Kidney tubule cell (primary cell): Measurements from ENCODE around the gene ANTXR1.
A peak's percentile ranks its signal among the peaks of the same experiment; 100 is the strongest.

Source experiments
- DNase-seq: peaks from one replicate; pipeline ENCODE4 v3.0.0-alpha.2; 2018; ENCODE audit warnings: low spot score

The ANTXR1 gene

GRCh38 chr2:69003731-69004130 is 9.2 kb upstream of the ANTXR1 start:
- no peak for DNase-seq

- no peak for DNase-seq
These were observed 5.8 kb upstream of the ANTXR1 start for GRCh38 chr2:69007169-69007568.

GRCh38 chr2:69007603-69008002 is 5.4 kb upstream of the ANTXR1 start:
- no peak for DNase-seq

- no peak for DNase-seq
These were observed 2.4 kb upstream of the ANTXR1 start for GRCh38 chr2:69010437-69011194.

GRCh38 chr2:69011611-69012157 is 1.3 kb upstream of the ANTXR1 start:
- peak; percentile 71 for DNase-seq

GRCh38 chr2:69012310-69013141 is 453 bp upstream of the ANTXR1 start:
- DNase-seq = peak; percentile 55

- no peak for DNase-seq
These were observed 1.2 kb downstream of the ANTXR1 start for GRCh38 chr2:69013840-69014821.

GRCh38 chr2:69017080-69017479 is 4.1 kb downstream of the ANTXR1 start:
- peak; percentile 8 for DNase-seq

- DNase-seq = no peak
These were observed 4.9 kb downstream of the ANTXR1 start for GRCh38 chr2:69017835-69018234.

GRCh38 chr2:69018678-69019095 is 5.7 kb downstream of the ANTXR1 start:
- no peak for DNase-seq

- no peak for DNase-seq
These were observed 7.8 kb downstream of the ANTXR1 start for GRCh38 chr2:69020496-69021426.

- no peak for DNase-seq
These were observed 8.7 kb downstream of the ANTXR1 start for GRCh38 chr2:69021727-69022126.

- DNase-seq = peak; percentile 58
These were observed 9.6 kb downstream of the ANTXR1 start for GRCh38 chr2:69022548-69022947.

GRCh38 chr2:69023236-69023635 is 10.3 kb downstream of the ANTXR1 start:
- no peak for DNase-seq

GRCh38 chr2:69026026-69026425 is 13.0 kb downstream of the ANTXR1 start:
- DNase-seq = peak; percentile 61

GRCh38 chr2:69026691-69027459 is 13.9 kb downstream of the ANTXR1 start:
- DNase-seq = no peak

GRCh38 chr2:69030800-69031428 is 17.9 kb downstream of the ANTXR1 start:
- no peak for DNase-seq

GRCh38 chr2:69031466-69031865 is 18.5 kb downstream of the ANTXR1 start:
- DNase-seq = no peak

GRCh38 chr2:69032336-69032735 is 19.4 kb downstream of the ANTXR1 start:
- DNase-seq = no peak
